Loucy (cell line): ENCODE data around the gene OR51A7.

Source experiments
- EZH2phosphoT487 ChIP-seq: fragments of 200-600 bp; IDR thresholded peaks from 2 replicates; pipeline ENCODE4 v1.6.1; 2018; ENCODE audit warnings: antibody characterized with exemption, mild to moderate bottlenecking, moderate library complexity, borderline replicate concordance
- TF ChIP-seq, protein P1 (sequence below): fragments of 200-600 bp; sonication (generic); conservative IDR thresholded peaks from 2 replicates; pipeline ENCODE4 v1.5.1; 2014; ENCODE audit warnings: mild to moderate bottlenecking, antibody characterized with exemption, low read length

- TF ChIP-seq, protein P1, sequence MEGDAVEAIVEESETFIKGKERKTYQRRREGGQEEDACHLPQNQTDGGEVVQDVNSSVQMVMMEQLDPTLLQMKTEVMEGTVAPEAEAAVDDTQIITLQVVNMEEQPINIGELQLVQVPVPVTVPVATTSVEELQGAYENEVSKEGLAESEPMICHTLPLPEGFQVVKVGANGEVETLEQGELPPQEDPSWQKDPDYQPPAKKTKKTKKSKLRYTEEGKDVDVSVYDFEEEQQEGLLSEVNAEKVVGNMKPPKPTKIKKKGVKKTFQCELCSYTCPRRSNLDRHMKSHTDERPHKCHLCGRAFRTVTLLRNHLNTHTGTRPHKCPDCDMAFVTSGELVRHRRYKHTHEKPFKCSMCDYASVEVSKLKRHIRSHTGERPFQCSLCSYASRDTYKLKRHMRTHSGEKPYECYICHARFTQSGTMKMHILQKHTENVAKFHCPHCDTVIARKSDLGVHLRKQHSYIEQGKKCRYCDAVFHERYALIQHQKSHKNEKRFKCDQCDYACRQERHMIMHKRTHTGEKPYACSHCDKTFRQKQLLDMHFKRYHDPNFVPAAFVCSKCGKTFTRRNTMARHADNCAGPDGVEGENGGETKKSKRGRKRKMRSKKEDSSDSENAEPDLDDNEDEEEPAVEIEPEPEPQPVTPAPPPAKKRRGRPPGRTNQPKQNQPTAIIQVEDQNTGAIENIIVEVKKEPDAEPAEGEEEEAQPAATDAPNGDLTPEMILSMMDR = no peak
- TF ChIP-seq EZH2phosphoT487 = no peak
Measured at GRCh38 chr11:4903484-4903883, at the start of gene OR51A7.
